Measurements from ENCODE around the gene RPL13. TPM values are rescaled to one million over a fixed set of nuclear protein-coding genes. Genes with fewer than 3 reads are reported as not detected.
A peak's percentile ranks its signal among the peaks of the same experiment; 100 is the strongest.

Gene RPL13
- total and polyA plus RNA-seq, 2 of the 13 experiments (the other 11 are each of a cell fraction or from before 2014, with no cell fraction given), result 2,988 to 4,411 TPM

DNA sequence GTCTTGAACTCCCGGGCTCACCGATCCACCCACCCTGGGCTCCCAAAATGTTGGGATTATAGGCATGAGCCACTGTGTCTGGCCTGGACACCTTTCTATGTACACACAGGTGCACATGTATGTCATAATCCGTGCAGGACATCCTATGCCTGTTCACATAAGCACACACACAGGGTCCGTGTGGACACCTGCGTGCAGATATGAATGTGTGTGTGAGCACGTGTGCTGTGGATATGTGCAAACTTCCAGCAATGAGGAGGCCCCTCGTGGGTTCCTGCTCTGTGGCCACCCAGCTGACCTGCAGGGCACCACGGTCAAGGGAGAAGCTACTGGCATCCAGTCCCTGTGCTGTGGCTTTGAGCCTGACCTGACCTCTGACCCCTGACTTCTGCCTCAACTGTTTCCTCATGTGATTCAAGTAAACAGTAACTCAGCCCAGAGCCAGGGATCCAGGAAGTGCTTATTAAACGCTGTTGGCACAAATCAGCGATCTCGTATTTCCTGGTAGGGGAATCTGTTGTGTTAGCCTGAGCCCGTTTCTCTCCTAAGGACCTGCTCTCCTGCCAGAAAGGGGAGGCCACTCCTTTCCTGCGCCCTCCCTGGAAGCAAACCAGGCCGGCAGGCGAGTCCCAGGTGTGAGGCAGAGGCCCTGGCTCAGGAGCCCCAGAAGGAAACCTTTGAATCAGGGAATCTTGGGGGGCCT is 21.5 kb downstream of the RPL13 start (continued):
- TF ChIP-seq GATA4 (IDR thresholded peaks at IDR 0.05; ENCODE audit: borderline replicate concordance, low read depth) (no peak), STAG1 (CRISPR knock-in tag; IDR thresholded peaks at IDR 0.05) (no peak), ZBTB10 (CRISPR knock-in tag; IDR thresholded peaks at IDR 0.05; ENCODE audit: borderline replicate concordance) (no peak), SOX5 (CRISPR knock-in tag; IDR thresholded peaks at IDR 0.05; ENCODE audit: borderline replicate concordance) (peak; percentile 47; the same call in 1 of the 2 replicates), CHD4 (IDR thresholded peaks at IDR 0.05; ENCODE audit: borderline replicate concordance, low read length) (no peak), JUNB (CRISPR knock-in tag; IDR thresholded peaks at IDR 0.05; ENCODE audit: borderline replicate concordance) (no peak), FOXP4 (CRISPR knock-in tag; IDR thresholded peaks at IDR 0.05) (no peak; the same call in 1 of the 2 replicates), MYC (CRISPR knock-in tag; IDR thresholded peaks at IDR 0.05; ENCODE audit: borderline replicate concordance) (peak; percentile 35; the same call in 1 of the 2 replicates), REST (IDR thresholded peaks at IDR 0.05; ENCODE audit: borderline replicate concordance in 1 of 2, low read depth in 1 of 2, low read length in 2 of 2) (no peak), ATF7 (IDR thresholded peaks at IDR 0.05) (no peak), ATF7 (CRISPR knock-in tag; IDR thresholded peaks at IDR 0.05) (no peak)
- TF ChIP-seq, protein P1, sequence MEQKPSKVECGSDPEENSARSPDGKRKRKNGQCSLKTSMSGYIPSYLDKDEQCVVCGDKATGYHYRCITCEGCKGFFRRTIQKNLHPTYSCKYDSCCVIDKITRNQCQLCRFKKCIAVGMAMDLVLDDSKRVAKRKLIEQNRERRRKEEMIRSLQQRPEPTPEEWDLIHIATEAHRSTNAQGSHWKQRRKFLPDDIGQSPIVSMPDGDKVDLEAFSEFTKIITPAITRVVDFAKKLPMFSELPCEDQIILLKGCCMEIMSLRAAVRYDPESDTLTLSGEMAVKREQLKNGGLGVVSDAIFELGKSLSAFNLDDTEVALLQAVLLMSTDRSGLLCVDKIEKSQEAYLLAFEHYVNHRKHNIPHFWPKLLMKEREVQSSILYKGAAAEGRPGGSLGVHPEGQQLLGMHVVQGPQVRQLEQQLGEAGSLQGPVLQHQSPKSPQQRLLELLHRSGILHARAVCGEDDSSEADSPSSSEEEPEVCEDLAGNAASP (CRISPR knock-in tag; IDR thresholded peaks at IDR 0.05; ENCODE audit: borderline replicate concordance), result peak; percentile 70; the same call in 1 of the 2 replicates
- TF ChIP-seq, protein P2, sequence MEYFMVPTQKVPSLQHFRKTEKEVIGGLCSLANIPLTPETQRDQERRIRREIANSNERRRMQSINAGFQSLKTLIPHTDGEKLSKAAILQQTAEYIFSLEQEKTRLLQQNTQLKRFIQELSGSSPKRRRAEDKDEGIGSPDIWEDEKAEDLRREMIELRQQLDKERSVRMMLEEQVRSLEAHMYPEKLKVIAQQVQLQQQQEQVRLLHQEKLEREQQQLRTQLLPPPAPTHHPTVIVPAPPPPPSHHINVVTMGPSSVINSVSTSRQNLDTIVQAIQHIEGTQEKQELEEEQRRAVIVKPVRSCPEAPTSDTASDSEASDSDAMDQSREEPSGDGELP (IDR thresholded peaks at IDR 0.05; ENCODE audit: borderline replicate concordance, low read depth), result peak; percentile 80; the same call in 1 of the 2 replicates
